GM13977 (cell line): ENCODE measurements around the gene DNAJC22.

Source experiments
- DNase-seq: peaks from one replicate; pipeline ENCODE4 v3.0.0; 2012; ENCODE audit warnings: low spot score
- in situ Hi-C: fragments of 300-500 bp; cut with MboI; formaldehyde crosslinking; loops from one replicate; pipeline ENCODE4 v1.12.0; 2022; ENCODE audit warnings: low sequenced_read_pairs, low pct_unique_long_range_greater_than_20kb, mixed read lengths, inconsistent platforms; ENCODE audit not compliant: unreplicated experiment
- TF ChIP-seq, protein P1 (sequence below): IDR thresholded peaks from 2 replicates; pipeline ENCODE4 v1.5.1; 2012; ENCODE audit warnings: mild to moderate bottlenecking, control low read depth; ENCODE audit not compliant: insufficient read depth; ENCODE audit errors: extremely low read depth, missing control alignments

DNAJC22 gene

DNA sequence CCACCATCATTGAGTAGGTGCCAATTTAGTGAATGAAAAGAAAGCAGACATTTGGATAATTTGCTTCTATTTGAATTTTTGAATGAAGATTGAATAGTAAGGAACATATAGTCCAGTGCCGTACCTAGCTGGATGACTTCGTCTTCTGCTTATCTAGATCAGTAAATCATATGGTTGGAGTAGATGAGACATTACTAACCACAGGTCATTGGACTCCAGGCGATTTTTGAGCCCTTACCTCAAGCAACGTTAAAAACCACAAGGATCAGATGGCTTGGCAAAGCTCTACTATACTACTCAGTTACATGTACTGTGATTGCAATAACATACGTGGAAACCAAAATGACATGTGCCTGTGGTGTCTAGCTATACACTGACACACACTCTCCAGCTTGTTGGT, 18.9 kb downstream of the DNAJC22 start:
- in situ Hi-C loops: no loop called here
- TF ChIP-seq, protein P1, sequence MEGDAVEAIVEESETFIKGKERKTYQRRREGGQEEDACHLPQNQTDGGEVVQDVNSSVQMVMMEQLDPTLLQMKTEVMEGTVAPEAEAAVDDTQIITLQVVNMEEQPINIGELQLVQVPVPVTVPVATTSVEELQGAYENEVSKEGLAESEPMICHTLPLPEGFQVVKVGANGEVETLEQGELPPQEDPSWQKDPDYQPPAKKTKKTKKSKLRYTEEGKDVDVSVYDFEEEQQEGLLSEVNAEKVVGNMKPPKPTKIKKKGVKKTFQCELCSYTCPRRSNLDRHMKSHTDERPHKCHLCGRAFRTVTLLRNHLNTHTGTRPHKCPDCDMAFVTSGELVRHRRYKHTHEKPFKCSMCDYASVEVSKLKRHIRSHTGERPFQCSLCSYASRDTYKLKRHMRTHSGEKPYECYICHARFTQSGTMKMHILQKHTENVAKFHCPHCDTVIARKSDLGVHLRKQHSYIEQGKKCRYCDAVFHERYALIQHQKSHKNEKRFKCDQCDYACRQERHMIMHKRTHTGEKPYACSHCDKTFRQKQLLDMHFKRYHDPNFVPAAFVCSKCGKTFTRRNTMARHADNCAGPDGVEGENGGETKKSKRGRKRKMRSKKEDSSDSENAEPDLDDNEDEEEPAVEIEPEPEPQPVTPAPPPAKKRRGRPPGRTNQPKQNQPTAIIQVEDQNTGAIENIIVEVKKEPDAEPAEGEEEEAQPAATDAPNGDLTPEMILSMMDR: no peak
- DNase-seq: no peak

DNA sequence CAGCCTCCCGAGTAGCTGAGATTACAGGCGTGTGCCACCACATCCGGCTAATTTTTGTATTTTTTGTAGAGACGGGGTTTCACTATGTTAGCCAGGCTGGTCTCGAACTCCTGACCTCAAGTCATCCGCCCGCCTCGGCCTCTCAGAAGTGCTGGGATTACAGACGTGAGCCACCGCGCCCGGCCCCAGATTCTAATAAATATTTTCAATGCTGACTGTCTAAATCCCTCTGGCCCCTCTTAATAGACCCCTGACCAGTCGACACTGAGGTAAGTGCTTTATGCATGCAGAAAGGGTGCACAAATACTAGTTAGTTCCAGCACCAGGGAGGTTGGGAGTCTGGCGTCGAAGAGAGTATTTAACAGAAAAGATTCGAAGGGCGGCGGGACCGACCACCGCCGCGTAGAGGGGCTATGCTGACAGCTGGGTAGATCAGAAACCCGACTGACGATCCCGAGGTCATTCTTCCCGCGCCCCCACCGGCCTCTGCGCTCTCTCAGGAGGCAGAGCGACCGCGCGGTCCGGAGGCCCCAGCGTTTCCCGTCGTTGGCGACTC, 19.5 kb downstream of the DNAJC22 start:
- TF ChIP-seq, protein P1: no peak
- no peak for DNase-seq
- in situ Hi-C loops: no loop called here

DNA sequence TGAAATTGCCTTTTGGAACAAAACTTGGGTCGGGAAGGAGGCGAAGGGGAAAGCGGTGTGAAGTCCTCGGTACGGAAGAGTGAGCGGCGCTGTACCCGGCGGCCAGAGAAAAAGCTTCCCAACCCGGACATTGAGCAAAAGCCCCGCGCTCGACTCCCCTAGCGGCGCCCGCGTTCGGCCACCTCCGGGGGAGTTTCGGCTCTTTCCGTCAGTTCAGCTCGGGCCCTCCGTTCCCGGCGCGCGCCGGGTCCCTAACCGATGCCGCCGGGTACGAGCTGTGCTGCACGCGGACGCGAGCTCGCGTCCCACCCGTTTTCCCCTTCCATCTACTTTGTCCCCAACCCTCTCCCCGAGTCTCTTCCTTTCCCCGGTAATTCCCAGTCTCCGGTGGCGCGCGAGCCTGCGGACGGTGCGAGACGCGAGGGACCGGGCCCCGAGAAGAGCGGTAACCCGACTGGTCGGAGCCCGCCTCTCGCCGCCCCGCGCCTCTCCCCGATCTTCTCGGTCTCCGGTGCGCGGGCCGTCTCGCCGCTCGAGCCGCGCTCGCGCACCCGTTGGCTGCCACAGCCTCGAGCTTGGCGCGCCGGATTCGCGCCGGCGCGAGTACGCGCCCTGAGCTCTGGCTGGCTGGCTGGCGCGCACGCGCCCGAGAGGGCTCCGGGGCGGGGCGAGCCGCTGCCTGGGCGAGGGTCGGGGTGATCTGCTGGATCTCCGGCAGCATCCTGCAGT, 20.1 kb downstream of the DNAJC22 start:
- in situ Hi-C loops: no loop called here
- DNase-seq: peak; percentile 97

DNA sequence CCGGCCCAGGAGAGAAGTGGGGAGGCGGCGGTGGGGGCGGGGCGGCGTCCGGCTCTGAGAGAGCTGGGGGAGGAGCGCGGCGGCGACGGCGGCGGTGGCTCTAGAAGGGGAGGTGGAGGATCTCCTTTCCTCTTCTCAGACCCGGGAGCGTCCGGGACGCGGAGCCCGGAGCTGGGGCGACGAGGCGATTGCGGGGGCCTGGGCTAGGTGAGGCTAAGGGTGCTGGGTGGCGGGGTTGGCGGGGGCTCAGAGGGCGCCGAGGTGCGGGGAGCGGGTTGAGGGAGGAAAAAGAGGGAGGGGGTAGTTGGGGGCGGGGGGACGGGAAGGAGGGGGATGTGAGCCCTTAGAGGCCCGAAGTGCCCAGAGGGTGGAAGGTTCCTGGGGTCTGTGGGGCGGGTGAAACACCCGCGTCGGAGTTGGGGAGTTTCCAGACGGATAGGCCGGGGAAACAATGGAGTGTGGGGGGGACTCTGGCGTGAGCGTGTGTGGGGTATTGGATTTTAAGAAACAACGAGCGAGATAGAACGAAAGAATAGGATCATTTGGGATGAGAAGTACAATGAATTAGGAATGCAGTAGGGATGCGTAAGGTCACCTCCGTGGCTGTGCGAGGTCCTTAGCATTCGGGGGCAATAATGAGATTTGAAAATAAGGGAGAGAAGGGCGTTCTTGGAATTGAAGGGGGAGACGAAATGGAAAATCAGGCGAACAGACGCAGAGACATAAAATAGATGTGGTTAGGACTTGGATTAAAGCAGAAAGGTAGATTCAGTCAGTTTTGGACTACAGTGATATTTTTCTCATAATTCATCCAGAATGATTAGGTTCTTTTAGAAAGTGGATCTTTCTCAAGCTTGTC, 20.9 kb downstream of the DNAJC22 start, which contains the start of gene SPATS2:
SPATS2 (plus strand) TSS at position 82 of the 859 bp plus-strand sequence. CDS start 93,551 bp downstream, outside the sequence.
- TF ChIP-seq, protein P1: no peak
- DNase-seq: no peak
- in situ Hi-C loops: no loop called here

More for the DNA sequence above, 20.1 kb downstream of the DNAJC22 start:
- TF ChIP-seq, protein P1: peak; percentile 17

DNA sequence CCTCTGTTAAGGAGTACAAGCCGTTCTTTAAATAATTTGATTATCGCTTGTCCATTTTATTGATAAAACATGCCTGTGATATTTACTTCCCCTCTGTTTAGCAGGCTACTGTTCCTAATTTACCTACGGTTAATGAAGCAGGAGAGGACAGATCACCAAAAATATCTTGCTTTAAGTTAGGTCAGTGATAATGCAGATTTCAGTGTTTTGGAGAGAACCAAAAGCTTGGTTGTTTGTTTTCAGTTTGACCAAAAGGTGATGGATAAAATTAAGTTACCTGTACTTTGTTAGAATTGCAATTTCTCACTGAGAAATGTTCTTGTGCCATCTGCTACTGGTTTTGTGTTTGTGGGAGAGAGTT, 21.5 kb downstream of the DNAJC22 start:
- DNase-seq: peak; percentile 22
- in situ Hi-C loops: no loop called here

More for the DNA sequence above, 21.5 kb downstream of the DNAJC22 start:
- TF ChIP-seq, protein P1: no peak
